ENCODE results near the gene PTPN7.

GRCh38 chr1:202117898-202118371 lies 42.5 kb downstream of the PTPN7 start:
- no peak for TF ChIP-seq CTCF (IDR thresholded peaks at IDR 0.05)
- no peak for TF ChIP-seq TCF7L2 (IDR thresholded peaks at IDR 0.05; ENCODE audit: low read depth, low read length)
- no peak for TF ChIP-seq POLR2AphosphoS5 (IDR thresholded peaks at IDR 0.05; ENCODE audit: low read depth, low read length)
- no peak for TF ChIP-seq REST (IDR thresholded peaks at IDR 0.05; ENCODE audit: insufficient read depth in 1 of 2, low read depth in 2 of 2, low read length in 1 of 2)
- TF ChIP-seq SIN3A (IDR thresholded peaks at IDR 0.05; ENCODE audit: borderline replicate concordance, insufficient read depth, low read depth, low read length) = no peak

Measured in Panc1 (cell line).